SJSA1 (cell line): ENCODE data around the gene PLEKHD1. TPM values are rescaled to one million over a fixed set of nuclear protein-coding genes. Genes with fewer than 3 reads are reported as not detected.
"Not testable (repeated sequence)": the region's sequence is repeated elsewhere in the genome, so short reads cannot be mapped to it uniquely, and the experiment has no call there.

ENCODE experiments used
- DNase-seq, 2 experiments: peaks; one replicate each; pipeline ENCODE4 v3.0.0-alpha.2; 2015 to 2020; ENCODE audit warnings: low spot score in 2 of 2, low read depth in 1 of 2
- H3K27ac ChIP-seq: fragments of 250-450 bp; sonication (Bioruptor Pico); 2 replicates; pipeline ENCODE4 v1.5.1; 2020; ENCODE audit warnings: mild to moderate bottlenecking, moderate library complexity
- H3K27me3 ChIP-seq: fragments of 250-450 bp; sonication (Bioruptor Pico); replicated peaks from 2 replicates; pipeline ENCODE4 v1.5.1; 2020; ENCODE audit warnings: mild to moderate bottlenecking, moderate library complexity
- H3K36me3 ChIP-seq: fragments of 250-450 bp; sonication (Bioruptor Pico); 2 replicates; pipeline ENCODE4 v1.5.1; 2020; ENCODE audit warnings: mild to moderate bottlenecking
- H3K4me1 ChIP-seq: fragments of 250-450 bp; sonication (Bioruptor Pico); replicated peaks from 2 replicates; pipeline ENCODE4 v1.6.1; 2021; ENCODE audit warnings: mild to moderate bottlenecking
- H3K4me3 ChIP-seq: fragments of 250-450 bp; sonication (Bioruptor Pico); 2 replicates; pipeline ENCODE4 v1.5.1; 2020; ENCODE audit warnings: mild to moderate bottlenecking
- H3K9me3 ChIP-seq: fragments of 250-450 bp; sonication (Bioruptor Pico); replicated peaks from 2 replicates; pipeline ENCODE4 v1.5.1; 2020; ENCODE audit warnings: mild to moderate bottlenecking
- total RNA-seq: library from RNA; depleted of rRNA; stranded (reverse); fragments of >200 nt; shearing (Covaris generic); gene quantifications from 2 replicates; pipeline ENCODE4 v1.2.3, GENCODE V29; 2014

The PLEKHD1 gene
- total RNA-seq, 1 experiment from 2014 or later = 0.03 TPM

DNA sequence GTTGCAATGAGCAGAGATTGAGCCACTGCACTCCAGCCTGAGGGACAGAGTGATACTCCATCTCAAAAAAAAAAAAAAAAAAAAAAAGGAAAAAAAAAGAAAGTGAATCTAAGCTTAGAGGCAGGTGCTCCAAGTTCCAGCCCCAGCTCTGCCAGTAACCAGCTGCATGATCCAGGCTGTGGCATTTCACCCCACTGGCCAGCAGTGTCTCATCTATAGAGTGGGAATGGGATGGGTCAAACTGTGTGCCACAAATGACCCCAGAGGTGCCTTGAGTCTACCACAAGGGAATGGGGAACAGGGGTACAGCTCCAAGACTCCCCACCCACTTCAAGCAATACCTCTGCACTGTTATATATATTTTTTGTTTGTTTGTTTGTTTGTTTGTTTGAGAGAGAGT, 5.0 kb downstream of the PLEKHD1 start:
- H3K27me3 ChIP-seq = peaks cover 22% of the 10 kb centered on the region
- no peaks in the 10 kb centered on the region for H3K4me1 ChIP-seq
- no peaks in the 10 kb centered on the region for H3K9me3 ChIP-seq
- no peak overlapping the region for H3K4me3 ChIP-seq
- H3K27ac ChIP-seq = no peak overlapping the region
- DNase-seq = no peak
- H3K36me3 ChIP-seq = no peaks in the 10 kb centered on the region

DNA sequence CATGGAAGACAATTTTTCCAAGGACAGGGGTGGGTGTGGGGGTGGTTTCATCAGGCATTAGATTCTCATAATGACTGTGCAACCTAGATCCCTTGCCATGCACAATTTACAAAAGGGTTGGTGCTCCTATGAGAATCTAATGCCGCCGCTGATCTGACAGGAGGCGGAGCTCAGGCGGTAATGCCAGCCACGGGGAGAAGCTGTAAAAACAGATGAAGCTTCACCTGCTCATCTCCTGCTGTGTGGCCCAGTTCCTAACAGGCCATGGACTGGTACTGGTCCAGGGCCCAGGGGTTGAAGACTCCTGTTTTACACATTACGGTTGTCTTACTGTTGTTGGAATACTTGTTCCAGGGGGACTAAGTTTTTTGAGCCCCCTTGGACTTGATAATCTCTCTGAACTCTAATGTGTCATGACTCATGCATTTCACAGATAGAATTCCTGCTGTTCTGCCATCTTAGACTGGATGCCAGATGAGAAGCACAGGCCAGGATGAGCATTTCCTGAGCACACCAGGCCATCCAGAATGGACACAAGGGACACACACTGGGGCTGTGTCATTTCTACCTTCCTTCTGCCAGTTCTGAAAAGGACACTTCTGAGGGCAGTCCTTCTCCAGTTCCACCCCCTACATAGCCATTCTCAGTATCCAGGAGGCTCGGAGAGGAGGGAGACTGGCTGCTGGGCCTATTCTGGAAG, 5.8 kb downstream of the PLEKHD1 start:
- DNase-seq = no peak
- H3K27ac ChIP-seq = no peak overlapping the region
- H3K4me3 ChIP-seq = no peak overlapping the region
- H3K4me1 ChIP-seq = no peaks in the 10 kb centered on the region
- no peaks in the 10 kb centered on the region for H3K36me3 ChIP-seq
- H3K27me3 ChIP-seq = peaks cover 13% of the 10 kb centered on the region
- H3K9me3 ChIP-seq = no peaks in the 10 kb centered on the region

GRCh38 chr14:69491193-69491592, 6.7 kb downstream of the PLEKHD1 start:
- Histone ChIP-seq H3K4me1 (no peaks in the 10 kb centered on the region), H3K4me3 (no peak overlapping the region), H3K36me3 (no peaks in the 10 kb centered on the region), H3K9me3 (no peaks in the 10 kb centered on the region), H3K27ac (no peak overlapping the region), H3K27me3 (peaks cover 7% of the 10 kb centered on the region; the same call in 1 of the 2 replicates)
- DNase-seq = no peak

DNA sequence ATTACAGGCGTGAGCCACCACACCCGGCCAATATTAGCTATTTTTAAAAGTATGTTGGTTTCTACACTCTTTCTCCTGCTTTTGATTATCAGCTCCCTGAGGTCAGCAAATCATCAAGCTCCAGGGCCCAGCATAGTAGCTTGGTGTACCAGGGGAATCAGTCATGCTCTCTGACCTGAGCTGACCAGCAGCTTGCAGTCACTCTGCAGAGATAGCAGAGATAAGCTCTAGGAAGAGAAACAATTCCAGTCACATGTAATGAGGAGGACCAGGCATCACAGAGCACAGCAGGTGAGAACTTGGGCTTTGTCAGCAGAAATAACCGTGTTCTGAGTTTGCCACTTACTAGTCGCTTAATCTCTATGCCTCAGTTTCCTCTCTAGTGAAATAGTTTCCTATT, 8.5 kb downstream of the PLEKHD1 start:
- H3K4me1 ChIP-seq = no peaks in the 10 kb centered on the region
- no peaks in the 10 kb centered on the region for H3K36me3 ChIP-seq
- no peak overlapping the region for H3K4me3 ChIP-seq
- H3K27me3 ChIP-seq = no peaks in the 10 kb centered on the region
- DNase-seq = no peak
- H3K9me3 ChIP-seq = no peaks in the 10 kb centered on the region
- no peak overlapping the region for H3K27ac ChIP-seq

GRCh38 chr14:69493791-69494190, 9.3 kb downstream of the PLEKHD1 start:
- Histone ChIP-seq H3K27ac (no peak overlapping the region), H3K27me3 (no peaks in the 10 kb centered on the region), H3K36me3 (no peaks in the 10 kb centered on the region), H3K9me3 (no peaks in the 10 kb centered on the region), H3K4me1 (no peaks in the 10 kb centered on the region), H3K4me3 (no peak overlapping the region)
- no peak for DNase-seq

DNA sequence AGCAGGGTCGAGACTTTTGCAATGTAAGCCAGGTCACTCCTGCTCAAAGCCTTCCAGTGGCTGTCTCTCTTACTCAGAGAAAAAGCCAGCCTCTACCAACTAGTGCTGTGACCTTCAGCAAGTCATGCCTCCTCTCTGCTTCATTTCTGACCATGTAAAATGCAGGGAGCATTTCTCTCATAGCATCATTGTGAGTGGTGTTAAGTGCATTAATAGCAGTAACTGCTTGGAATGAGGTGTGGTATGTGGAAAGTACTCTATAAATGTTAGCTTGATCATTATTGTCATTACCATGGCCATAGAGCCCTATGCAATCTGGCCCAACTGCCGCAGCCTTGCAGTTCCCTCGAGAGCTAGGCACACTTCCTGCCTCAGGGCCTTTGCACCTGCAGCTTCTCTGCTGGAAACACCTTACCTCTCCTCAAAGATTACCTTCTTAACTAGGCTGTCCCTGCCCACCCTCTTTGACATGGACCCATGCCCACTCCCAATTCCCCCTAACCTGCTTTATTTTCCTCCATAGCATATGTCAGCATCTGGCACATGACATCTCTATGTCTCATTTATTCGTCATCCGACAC, 10.9 kb downstream of the PLEKHD1 start:
- H3K9me3 ChIP-seq = no peaks in the 10 kb centered on the region
- no peak for DNase-seq
- no peaks in the 10 kb centered on the region for H3K27me3 ChIP-seq
- no peaks in the 10 kb centered on the region for H3K4me1 ChIP-seq
- H3K27ac ChIP-seq = no peak overlapping the region
- no peak overlapping the region for H3K4me3 ChIP-seq
- no peaks in the 10 kb centered on the region for H3K36me3 ChIP-seq

GRCh38 chr14:69497866-69498265, 13.3 kb downstream of the PLEKHD1 start:
- H3K9me3 ChIP-seq = not testable (repeated sequence)

DNA sequence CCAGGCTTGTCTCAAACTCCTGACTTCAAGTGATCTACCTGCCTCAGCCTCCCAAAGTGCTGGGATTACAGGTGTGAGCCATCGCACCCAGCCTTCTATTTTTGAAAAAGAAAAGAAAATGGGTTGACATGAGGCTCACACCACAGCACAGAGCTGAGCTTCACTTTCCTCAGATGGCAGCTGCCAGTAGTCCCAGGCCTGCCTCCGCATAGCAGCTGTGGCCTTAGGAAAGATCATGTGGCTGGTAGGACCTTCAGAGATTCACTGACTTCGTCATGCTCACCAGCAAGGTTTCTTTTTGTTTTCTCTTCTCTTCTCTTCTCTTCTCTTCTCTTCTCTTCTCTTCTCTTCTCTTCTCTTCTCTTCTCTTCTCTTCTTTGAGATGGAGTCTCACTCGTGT, 13.8 kb downstream of the PLEKHD1 start:
- H3K4me1 ChIP-seq, H3K4me3 ChIP-seq, DNase-seq, H3K9me3 ChIP-seq, H3K36me3 ChIP-seq, H3K27me3 ChIP-seq, H3K27ac ChIP-seq: not testable (repeated sequence)

More at GRCh38 chr14:69497866-69498265, 13.3 kb downstream of the PLEKHD1 start:
- H3K4me3 ChIP-seq, H3K4me1 ChIP-seq, DNase-seq, H3K27ac ChIP-seq, H3K27me3 ChIP-seq, H3K36me3 ChIP-seq: not testable (repeated sequence)

- DNase-seq = no peak
- H3K9me3 ChIP-seq = no peaks in the 10 kb centered on the region
- H3K36me3 ChIP-seq = no peaks in the 10 kb centered on the region
- H3K4me3 ChIP-seq = no peak overlapping the region
- no peaks in the 10 kb centered on the region for H3K27me3 ChIP-seq
- H3K27ac ChIP-seq = no peak overlapping the region
- no peaks in the 10 kb centered on the region for H3K4me1 ChIP-seq
These were observed 14.9 kb downstream of the PLEKHD1 start for GRCh38 chr14:69499436-69499835.

GRCh38 chr14:69500096-69500495, 15.6 kb downstream of the PLEKHD1 start:
- H3K27me3 ChIP-seq = no peaks in the 10 kb centered on the region

GRCh38 chr14:69500736-69501135, 16.2 kb downstream of the PLEKHD1 start:
- Histone ChIP-seq H3K4me1 (no peaks in the 10 kb centered on the region), H3K27ac (no peak overlapping the region), H3K9me3 (no peaks in the 10 kb centered on the region), H3K36me3 (no peaks in the 10 kb centered on the region), H3K27me3 (no peaks in the 10 kb centered on the region), H3K4me3 (no peak overlapping the region)
- no peak for DNase-seq

More at GRCh38 chr14:69500096-69500495, 15.6 kb downstream of the PLEKHD1 start:
- no peak for DNase-seq
- Histone ChIP-seq H3K36me3 (no peaks in the 10 kb centered on the region), H3K27ac (no peak overlapping the region), H3K4me3 (no peak overlapping the region), H3K9me3 (no peaks in the 10 kb centered on the region), H3K4me1 (no peaks in the 10 kb centered on the region)

DNA sequence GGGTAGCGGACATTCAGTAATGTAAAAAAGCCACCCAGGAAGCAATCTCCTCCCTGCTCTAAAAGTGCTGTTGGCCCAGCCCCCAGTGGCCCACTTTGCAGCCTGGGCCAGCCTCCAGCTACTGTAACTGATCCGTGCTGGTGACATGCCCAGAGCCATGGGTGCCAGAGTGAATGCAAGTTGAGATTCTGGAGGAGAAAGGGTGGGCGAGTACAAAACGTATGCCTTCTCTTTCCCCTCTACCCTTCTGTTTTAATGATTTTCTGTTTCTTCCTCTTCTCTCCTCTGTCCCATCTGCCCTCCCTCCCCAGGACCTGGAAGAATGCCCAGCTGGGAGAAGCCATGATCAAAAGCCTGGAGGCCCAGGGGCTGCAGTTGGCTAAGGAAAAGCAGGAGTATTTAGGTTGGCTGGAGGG, 16.9 kb downstream of the PLEKHD1 start:
- Histone ChIP-seq H3K27me3 (no peaks in the 10 kb centered on the region), H3K36me3 (no peaks in the 10 kb centered on the region), H3K27ac (no peak overlapping the region), H3K9me3 (no peaks in the 10 kb centered on the region), H3K4me1 (no peaks in the 10 kb centered on the region), H3K4me3 (no peak overlapping the region)
- no peak for DNase-seq

DNA sequence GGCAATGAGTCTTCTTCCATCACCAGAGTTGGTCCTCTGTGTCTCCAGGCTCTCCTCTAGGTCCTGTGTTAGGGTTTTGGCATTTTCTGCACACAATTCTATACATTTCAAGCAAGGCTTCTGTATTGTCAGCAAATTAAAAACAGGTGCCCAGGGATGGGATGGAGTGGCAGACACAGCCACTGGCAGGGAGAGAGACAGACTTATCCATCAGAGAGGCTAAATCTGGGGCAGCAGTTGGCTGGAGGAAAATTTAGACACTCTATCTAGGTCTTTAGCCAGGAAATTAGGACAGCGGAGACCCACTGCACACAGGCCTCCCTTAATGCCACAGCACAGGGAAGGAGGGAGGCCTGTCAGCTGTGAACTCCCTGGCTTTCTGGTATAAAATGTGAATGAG, 20.2 kb downstream of the PLEKHD1 start:
- no peak overlapping the region for H3K4me3 ChIP-seq
- no peaks in the 10 kb centered on the region for H3K4me1 ChIP-seq
- DNase-seq = no peak
- H3K27ac ChIP-seq = no peak overlapping the region
- no peaks in the 10 kb centered on the region for H3K27me3 ChIP-seq
- no peaks in the 10 kb centered on the region for H3K36me3 ChIP-seq
- H3K9me3 ChIP-seq = no peaks in the 10 kb centered on the region

DNA sequence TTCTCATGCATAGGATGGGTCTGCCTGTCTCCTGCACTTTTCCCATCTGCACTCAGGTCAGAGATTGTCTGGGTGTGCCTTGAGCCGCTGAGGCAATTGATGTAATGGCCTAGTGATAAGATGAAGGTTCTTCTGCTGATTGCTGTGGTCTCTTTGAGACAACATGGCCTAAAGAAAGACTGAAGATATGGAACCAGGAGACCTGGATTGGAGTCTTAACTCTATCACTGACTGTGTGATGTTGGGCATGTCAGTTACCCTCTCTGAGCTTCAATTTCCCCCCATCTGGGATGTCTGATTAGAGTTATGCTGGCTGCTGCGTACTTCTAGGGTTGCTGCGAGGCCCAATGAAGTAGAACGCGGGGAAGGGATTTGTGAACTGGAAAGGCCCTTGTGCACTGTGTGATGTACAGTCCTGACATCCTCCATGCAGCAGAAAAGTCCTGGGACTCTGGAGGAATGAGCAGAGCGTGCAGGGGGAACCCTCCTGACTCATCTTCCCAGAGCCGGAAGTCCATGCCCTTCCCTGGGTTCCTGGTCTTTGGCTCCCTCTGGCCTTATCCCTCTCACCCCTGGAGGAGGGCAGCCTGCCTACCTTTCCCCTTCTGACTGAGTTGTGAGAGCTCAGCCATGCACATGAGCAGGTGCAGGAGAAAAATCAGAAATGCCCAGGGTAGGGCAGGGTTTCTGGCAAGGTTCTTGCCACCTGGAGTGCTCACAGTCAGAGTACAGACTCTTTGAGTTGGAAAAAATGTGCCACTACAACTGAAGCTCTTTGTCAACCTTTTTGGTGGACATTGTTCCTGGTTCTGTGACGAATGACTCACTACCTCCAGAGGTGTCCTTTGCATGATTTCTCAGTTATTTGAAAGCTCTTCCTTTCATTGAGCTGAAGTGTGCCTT, 21.1 kb downstream of the PLEKHD1 start:
- Histone ChIP-seq H3K4me3 (no peak overlapping the region), H3K27ac (no peak overlapping the region), H3K9me3 (no peaks in the 10 kb centered on the region), H3K36me3 (no peaks in the 10 kb centered on the region), H3K4me1 (no peaks in the 10 kb centered on the region), H3K27me3 (no peaks in the 10 kb centered on the region; the same call in 1 of the 2 replicates)
- no peak for DNase-seq
